ENCODE data around the gene TSPAN2.
A peak's percentile ranks its signal among the peaks of the same experiment; 100 is the strongest.

Gene TSPAN2

GRCh38 chr1:115089420-115090185, at the start of gene TSPAN2:
TSS of gene TSPAN2 (minus strand) at chr1:115089503. CDS start at chr1:115089432, 71 bp downstream.
- DNase-seq (ENCODE audit: low read depth): peak; percentile 21

GRCh38 chr1:115138973-115139372, 49.7 kb upstream of the TSPAN2 start:
- peak; percentile 87 for DNase-seq (ENCODE audit: low read depth)

- DNase-seq (ENCODE audit: low read depth): no peak
Observed at GRCh38 chr1:115138271-115138670, 49.0 kb upstream of the TSPAN2 start.

- no peak for DNase-seq (ENCODE audit: low read depth)
Observed at GRCh38 chr1:115137191-115137590, 47.9 kb upstream of the TSPAN2 start.

- no peak for DNase-seq (ENCODE audit: low read depth)
Observed at GRCh38 chr1:115136706-115137105, 47.4 kb upstream of the TSPAN2 start.

- no peak for DNase-seq (ENCODE audit: low read depth)
Observed at GRCh38 chr1:115136106-115136505, 46.8 kb upstream of the TSPAN2 start.

GRCh38 chr1:115135681-115136080, 46.4 kb upstream of the TSPAN2 start:
- peak; percentile 43 for DNase-seq (ENCODE audit: low read depth)

- peak; percentile 60 for DNase-seq (ENCODE audit: low read depth)
Observed at GRCh38 chr1:115134850-115135480, 45.7 kb upstream of the TSPAN2 start.

- no peak for DNase-seq (ENCODE audit: low read depth)
Observed at GRCh38 chr1:115134231-115134630, 44.9 kb upstream of the TSPAN2 start.

GRCh38 chr1:115133440-115133839, 44.1 kb upstream of the TSPAN2 start:
- DNase-seq (ENCODE audit: low read depth): peak; percentile 75

GRCh38 chr1:115130786-115131185, 41.5 kb upstream of the TSPAN2 start:
- no peak for DNase-seq (ENCODE audit: low read depth)

- DNase-seq (ENCODE audit: low read depth): no peak
Observed at GRCh38 chr1:115129071-115129640, 39.9 kb upstream of the TSPAN2 start.

- DNase-seq (ENCODE audit: low read depth): no peak
Observed at GRCh38 chr1:115127539-115127938, 38.2 kb upstream of the TSPAN2 start.

GRCh38 chr1:115126516-115126915, 37.2 kb upstream of the TSPAN2 start:
- no peak for DNase-seq (ENCODE audit: low read depth)

- DNase-seq (ENCODE audit: low read depth): no peak
Observed at GRCh38 chr1:115123116-115123515, 33.8 kb upstream of the TSPAN2 start.

- no peak for DNase-seq (ENCODE audit: low read depth)
Observed at GRCh38 chr1:115121793-115122192, 32.5 kb upstream of the TSPAN2 start.

GRCh38 chr1:115120296-115120695, 31.0 kb upstream of the TSPAN2 start:
- no peak for DNase-seq (ENCODE audit: low read depth)

- peak; percentile 38 for DNase-seq (ENCODE audit: low read depth)
Observed at GRCh38 chr1:115118611-115119010, 29.3 kb upstream of the TSPAN2 start.

GRCh38 chr1:115118086-115118485, 28.8 kb upstream of the TSPAN2 start:
- no peak for DNase-seq (ENCODE audit: low read depth)

- DNase-seq (ENCODE audit: low read depth): no peak
Observed at GRCh38 chr1:115117298-115117697, 28.0 kb upstream of the TSPAN2 start.

GRCh38 chr1:115116512-115116911, 27.2 kb upstream of the TSPAN2 start:
- DNase-seq (ENCODE audit: low read depth): no peak

- DNase-seq (ENCODE audit: low read depth): no peak
Observed at GRCh38 chr1:115115521-115116161, 26.3 kb upstream of the TSPAN2 start.

- DNase-seq (ENCODE audit: low read depth): no peak
Observed at GRCh38 chr1:115114308-115114707, 25.0 kb upstream of the TSPAN2 start.

All from amniotic epithelial cell (primary cell).